Endothelial cell of umbilical vein (primary cell): ENCODE data around the gene NR5A2. TPM values are rescaled to one million over a fixed set of nuclear protein-coding genes. Genes with fewer than 3 reads are reported as not detected.
A peak's percentile ranks its signal among the peaks of the same experiment; 100 is the strongest.

Experiments used
- BruUV-seq: library from RNA; stranded (reverse); fragments of 400-500 nt; replicated peaks from 2 replicates; lab custom pipeline; 2021; lab: Mats Ljungman, UMichigan
- CTCF ChIA-PET: fragments of 300-600, 350-600 bp; sonication (Branson Sonifier 250); formaldehyde crosslinking; loops from one replicate; lab custom pipeline; 2021; ENCODE audit warnings: antibody characterized with exemption, inconsistent platforms; lab: Charles Lee
- POLR2A ChIA-PET: fragments of 300-600, 350-600 bp; sonication (Branson Sonifier 250); formaldehyde crosslinking; loops from one replicate; lab custom pipeline; 2021; ENCODE audit warnings: antibody characterized with exemption, inconsistent platforms; lab: Charles Lee
- DNase-seq: peaks from one replicate; pipeline ENCODE4 v3.0.0-alpha.2; 2011; ENCODE audit warnings: low read depth, low spot score
- FAIRE-seq: peaks from 2 replicates; lab custom pipeline; 2011; peaks lifted over from hg19 to GRCh38; lab: Jason Lieb, UNC
- H2AFZ ChIP-seq: 2 replicates; pipeline ENCODE4 v1.6.0; 2012; ENCODE audit warnings: low read depth, low read length, control low read depth, inconsistent platforms
- H3K27ac ChIP-seq: 2 replicates; pipeline ENCODE4 v1.5.1; 2011; ENCODE audit warnings: low read depth, mild to moderate bottlenecking, control low read depth, low read length, moderate library complexity; ENCODE audit not compliant: insufficient read depth
- H3K27me3 ChIP-seq, 2 experiments: 2 replicates each; pipeline versions ENCODE4 v1.6.0 to v1.6.1; 2011; ENCODE audit warnings: low read length in 2 of 2, mixed read lengths in 1 of 2; ENCODE audit not compliant: control insufficient read depth in 2 of 2, insufficient read depth in 2 of 2
- H3K36me3 ChIP-seq, 2 experiments: 2 replicates in 1 of 2; 3 replicates in 1 of 2; pipeline ENCODE4 v1.5.1; 2011; ENCODE audit warnings: low read length in 2 of 2, mild to moderate bottlenecking in 1 of 2, moderate library complexity in 1 of 2; ENCODE audit not compliant: control insufficient read depth in 2 of 2, insufficient read depth in 2 of 2; ENCODE audit errors: extremely low read depth in 1 of 2
- H3K4me1 ChIP-seq: 3 replicates; pipeline ENCODE4 v1.5.1; 2011; ENCODE audit warnings: mild to moderate bottlenecking, low read length; ENCODE audit not compliant: control insufficient read depth, insufficient read depth; ENCODE audit errors: extremely low read depth
- H3K4me2 ChIP-seq: 2 replicates; pipeline ENCODE4 v1.6.1; 2011; ENCODE audit warnings: low read length, control low read depth, mixed read lengths; ENCODE audit not compliant: insufficient read depth
- H3K4me3 ChIP-seq, 3 experiments: fragments of 200-600 bp in 1 of 3; sonication (generic), shearing (Covaris generic) in 1 of 3; replicated peaks in 1 of 3; 2 replicates each; pipeline ENCODE4 v1.5.1; 2011 to 2016; ENCODE audit warnings: control low read depth in 3 of 3, low read length in 3 of 3, mild to moderate bottlenecking in 2 of 3, inconsistent platforms in 1 of 3, low read depth in 1 of 3, moderate library complexity in 1 of 3; ENCODE audit not compliant: insufficient read depth in 1 of 3
- H3K79me2 ChIP-seq: 2 replicates; pipeline ENCODE4 v1.6.0; 2012; ENCODE audit warnings: low read length, inconsistent platforms; ENCODE audit not compliant: control insufficient read depth, insufficient read depth
- H3K9ac ChIP-seq: replicated peaks from 2 replicates; pipeline ENCODE3; 2011; ENCODE audit warnings: low read length, control low read depth; ENCODE audit not compliant: insufficient read depth; ENCODE audit errors: extremely low read depth
- H3K9me1 ChIP-seq: replicated peaks from 3 replicates; pipeline ENCODE4 v1.6.0; 2011; ENCODE audit warnings: mild to moderate bottlenecking, low read length; ENCODE audit not compliant: control insufficient read depth, insufficient read depth; ENCODE audit errors: extremely low read depth
- H3K9me3 ChIP-seq: replicated peaks from 2 replicates; pipeline ENCODE4 v1.5.1; 2012; ENCODE audit warnings: low read length, inconsistent platforms; ENCODE audit not compliant: control insufficient read depth, insufficient read depth
- H4K20me1 ChIP-seq: replicated peaks from 2 replicates; pipeline ENCODE3; 2011; ENCODE audit warnings: mild to moderate bottlenecking, low read length; ENCODE audit not compliant: control insufficient read depth, insufficient read depth; ENCODE audit errors: extremely low read depth
- CTCF ChIP-seq, 2 donors: IDR thresholded peaks; 1 replicate in 1 of 2; 2 replicates in 1 of 2; pipeline ENCODE4 v1.5.1; 2011; ENCODE audit warnings: low read length in 2 of 2, mild to moderate bottlenecking in 2 of 2, moderate library complexity in 2 of 2, control low read depth in 1 of 2, inconsistent platforms in 1 of 2, low read depth in 1 of 2; ENCODE audit not compliant: insufficient read depth in 1 of 2; ENCODE audit errors: extremely low read depth in 1 of 2
- EZH2 ChIP-seq: IDR thresholded peaks from 2 replicates; pipeline ENCODE4 v1.6.1; 2012; ENCODE audit warnings: borderline replicate concordance, low read depth, mild to moderate bottlenecking, moderate library complexity, low read length, inconsistent platforms; ENCODE audit not compliant: severe bottlenecking
- FOS ChIP-seq: IDR thresholded peaks from 2 replicates; pipeline ENCODE4 v1.6.1; 2011; ENCODE audit warnings: mild to moderate bottlenecking, low read length, moderate library complexity, borderline replicate concordance; ENCODE audit not compliant: insufficient read depth
- GATA2 ChIP-seq: IDR thresholded peaks from 2 replicates; pipeline ENCODE4 v1.7.0; 2011; ENCODE audit warnings: low read depth, mild to moderate bottlenecking, moderate library complexity, mixed read lengths, low read length; ENCODE audit not compliant: insufficient read length, insufficient read depth
- JUN ChIP-seq: IDR thresholded peaks from 2 replicates; pipeline ENCODE4 v1.6.1; 2011; ENCODE audit warnings: borderline replicate concordance, low read depth; ENCODE audit not compliant: insufficient read length, insufficient read depth
- MAX ChIP-seq: IDR thresholded peaks from 2 replicates; pipeline ENCODE4 v1.6.1; 2011; ENCODE audit not compliant: insufficient read depth, insufficient read length
- MYC ChIP-seq: IDR thresholded peaks from one replicate; pipeline ENCODE4 v1.6.1; 2011; ENCODE audit warnings: mild to moderate bottlenecking, low read depth, low read length
- POLR2A ChIP-seq: IDR thresholded peaks from 2 replicates; pipeline ENCODE4 v1.6.1; 2012; ENCODE audit warnings: low read depth, mild to moderate bottlenecking, control low read depth, low read length
- POLR2AphosphoS5 ChIP-seq: IDR thresholded peaks from 2 replicates; pipeline ENCODE4 v1.6.1; 2012; ENCODE audit warnings: low read depth, mild to moderate bottlenecking, control low read depth, low read length, moderate library complexity; ENCODE audit not compliant: insufficient read depth
- dilution Hi-C: fragments of 300-500 bp; cut with MboI; formaldehyde crosslinking; loops from one replicate; pipeline ENCODE4 v1.15.0; 2019; ENCODE audit warnings: low sequenced_read_pairs; ENCODE audit not compliant: extremely low pct_ligation_motif_present
- intact Hi-C: fragments of 100-400 bp; cut with micrococcal nuclease; formaldehyde crosslinking; loops from one replicate; pipeline ENCODE4 v1.10.0; 2022
- polyA plus RNA-seq, 4 experiments: library from polyadenylated mRNA; depleted of rRNA in 3 of 4; stranded (reverse) in 3 of 4; unstranded in 1 of 4; fragments of >200 nt; gene quantifications; 2 replicates each; pipeline versions ENCODE4 v1.2.1 to v1.2.3, GENCODE V29; 2011 to 2012; ENCODE audit warnings: missing spikeins in 1 of 4
- total RNA-seq: library from RNA; stranded (reverse); gene quantifications from 2 replicates; pipeline ENCODE4 v1.2.3, GENCODE V29; 2021

NR5A2 gene
- total and polyA plus RNA-seq, 2 donors (not counting 3 experiments of a cell fraction or from before 2014, with no cell fraction given) = 3.4 to 12.1 TPM

GRCh38 chr1:200029822-200030152 lies 2.3 kb downstream of the NR5A2 start:
- intact Hi-C loops (no loop called here), dilution Hi-C loops (no loop called here)
- Histone ChIP-seq H3K9ac (no peak overlapping the region), H3K4me2 (no peak overlapping the region), H4K20me1 (no peaks in the 10 kb centered on the region), H3K27me3 (peaks cover 19 to 60% of the 10 kb centered on the region in 2 experiments), H2AFZ (no peak overlapping the region), H3K4me1 (peaks cover 7% of the 10 kb centered on the region), H3K4me3 (peak overlapping the region in 1 of 3 experiments; percentile 50), H3K27ac (no peak overlapping the region), H3K9me3 (no peaks in the 10 kb centered on the region), H3K36me3 (no peaks in the 10 kb centered on the region), H3K79me2 (no peaks in the 10 kb centered on the region), H3K9me1 (no peaks in the 10 kb centered on the region)
- DNase-seq = no peak
- BruUV-seq = no TSS peak
- no peak for FAIRE-seq
- POLR2A ChIA-PET = interaction anchor here (1.6 kb wide), 1 partner anchor 345 kb away, joined by 4 read pairs; no protein-coding TSS in a partner anchor
- CTCF ChIA-PET = interaction anchor here (2.4 to 3.7 kb wide), 2 partner anchors 338 to 345 kb away, joined by 11 to 30 read pairs; no protein-coding TSS in a partner anchor
- no peak for TF ChIP-seq POLR2AphosphoS5
- no peak for TF ChIP-seq MYC
- no peak for TF ChIP-seq POLR2A
- TF ChIP-seq GATA2 = no peak
- TF ChIP-seq FOS = no peak
- no peak for TF ChIP-seq CTCF (IDR thresholded peaks at IDR 0.05; ENCODE audit: extremely low read depth in 1 of 2, insufficient read depth in 1 of 2, low read depth in 1 of 2, low read length in 2 of 2)
- no peak for TF ChIP-seq JUN
- no peak for TF ChIP-seq EZH2
- TF ChIP-seq MAX = no peak
